Measurements from ENCODE around the gene CDH26.

GRCh38 chr20:60016406-60016805 is 58.2 kb downstream of the CDH26 start:
- TF ChIP-seq, protein P1, sequence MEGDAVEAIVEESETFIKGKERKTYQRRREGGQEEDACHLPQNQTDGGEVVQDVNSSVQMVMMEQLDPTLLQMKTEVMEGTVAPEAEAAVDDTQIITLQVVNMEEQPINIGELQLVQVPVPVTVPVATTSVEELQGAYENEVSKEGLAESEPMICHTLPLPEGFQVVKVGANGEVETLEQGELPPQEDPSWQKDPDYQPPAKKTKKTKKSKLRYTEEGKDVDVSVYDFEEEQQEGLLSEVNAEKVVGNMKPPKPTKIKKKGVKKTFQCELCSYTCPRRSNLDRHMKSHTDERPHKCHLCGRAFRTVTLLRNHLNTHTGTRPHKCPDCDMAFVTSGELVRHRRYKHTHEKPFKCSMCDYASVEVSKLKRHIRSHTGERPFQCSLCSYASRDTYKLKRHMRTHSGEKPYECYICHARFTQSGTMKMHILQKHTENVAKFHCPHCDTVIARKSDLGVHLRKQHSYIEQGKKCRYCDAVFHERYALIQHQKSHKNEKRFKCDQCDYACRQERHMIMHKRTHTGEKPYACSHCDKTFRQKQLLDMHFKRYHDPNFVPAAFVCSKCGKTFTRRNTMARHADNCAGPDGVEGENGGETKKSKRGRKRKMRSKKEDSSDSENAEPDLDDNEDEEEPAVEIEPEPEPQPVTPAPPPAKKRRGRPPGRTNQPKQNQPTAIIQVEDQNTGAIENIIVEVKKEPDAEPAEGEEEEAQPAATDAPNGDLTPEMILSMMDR (IDR thresholded peaks at IDR 0.05): no peak
- no peak for TF ChIP-seq POLR2A (IDR thresholded peaks at IDR 0.05)

Measured in body of pancreas (tissue), 4 donors.